OCI-LY3 (cell line): ENCODE data around the gene TMEM88.

ENCODE experiments used
- H2AFZ ChIP-seq: fragments of 200-600, 300-600 bp; shearing (Covaris generic); 2 replicates; pipeline ENCODE4 v1.6.0; 2014; ENCODE audit warnings: antibody characterized with exemption, low read depth, low read length
- H3K27ac ChIP-seq: fragments of 200-600, 300-600 bp; sonication (generic); 2 replicates; pipeline ENCODE4 v1.5.1; 2014; ENCODE audit warnings: mild to moderate bottlenecking, low read length, moderate library complexity, mixed read lengths
- H3K27me3 ChIP-seq: fragments of 200-600, 300-600 bp; sonication (generic); 2 replicates; pipeline ENCODE4 v1.6.1; 2014; ENCODE audit warnings: low read depth, low read length, mixed read lengths
- H3K36me3 ChIP-seq: fragments of 200-600, 300-600 bp; sonication (generic); replicated peaks from 2 replicates; pipeline ENCODE3; 2014; ENCODE audit warnings: low read depth, low read length, mixed read lengths
- H3K4me1 ChIP-seq: fragments of 300-600, 200-600 bp; sonication (generic); 2 replicates; pipeline ENCODE4 v1.6.1; 2014; ENCODE audit warnings: low read length, mixed read lengths
- H3K4me2 ChIP-seq: fragments of 200-600, 300-600 bp; sonication (generic); 2 replicates; pipeline ENCODE4 v1.6.1; 2014; ENCODE audit warnings: low read length, mixed read lengths
- H3K4me3 ChIP-seq: fragments of 300-600, 200-600 bp; sonication (generic); 2 replicates; pipeline ENCODE4 v1.5.1; 2014; ENCODE audit warnings: antibody characterized with exemption, mild to moderate bottlenecking, low read length, moderate library complexity
- H3K79me2 ChIP-seq: fragments of 300-600, 200-600 bp; shearing (Covaris generic); 2 replicates; pipeline ENCODE4 v1.6.1; 2014; ENCODE audit warnings: mild to moderate bottlenecking, low read length, mixed read lengths
- H3K9ac ChIP-seq: fragments of 300-600, 200-600 bp; shearing (Covaris generic); 2 replicates; pipeline ENCODE4 v1.6.0; 2014; ENCODE audit warnings: mild to moderate bottlenecking, low read length, moderate library complexity
- H3K9me3 ChIP-seq: fragments of 200-600, 300-600 bp; shearing (Covaris generic); 2 replicates; pipeline ENCODE4 v1.6.1; 2014; ENCODE audit warnings: low read length, mixed read lengths; ENCODE audit not compliant: insufficient read depth
- H4K20me1 ChIP-seq: fragments of 200-600, 300-600 bp; sonication (generic); 2 replicates; pipeline ENCODE4 v1.6.1; 2016; ENCODE audit warnings: low read length, mixed read lengths; ENCODE audit not compliant: insufficient read depth
- EZH2phosphoT487 ChIP-seq: fragments of 200-600 bp; shearing (Covaris generic); IDR thresholded peaks from 2 replicates; pipeline ENCODE4 v1.6.1; 2018; ENCODE audit warnings: antibody characterized with exemption, mixed run types, low read depth
- TF ChIP-seq, protein P1 (sequence below): fragments of 200-600, 300-600 bp; sonication (generic); IDR thresholded peaks from 2 replicates; pipeline ENCODE4 v1.5.1; 2014; ENCODE audit warnings: antibody characterized with exemption, low read length, low read depth

Gene TMEM88

DNA sequence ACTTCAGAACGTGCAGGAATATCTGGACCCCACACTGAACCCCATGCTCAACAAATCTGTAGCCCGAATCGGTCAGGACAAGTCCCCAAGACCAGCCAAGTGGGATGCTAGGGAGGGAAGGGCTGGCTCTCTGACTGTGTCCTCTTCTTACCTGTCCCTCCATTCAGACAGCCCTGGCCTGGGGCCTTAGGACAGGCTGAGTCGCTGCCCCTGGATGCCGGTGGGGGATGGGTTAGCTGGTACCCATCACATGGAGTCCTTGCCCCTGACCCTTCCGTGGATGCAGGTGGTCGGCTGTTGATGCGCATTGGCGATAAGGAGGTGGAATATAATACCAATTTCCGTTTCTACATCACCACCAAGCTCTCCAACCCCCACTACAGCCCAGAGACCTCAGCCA, 36.8 kb upstream of the TMEM88 start:
- Histone ChIP-seq H3K9me3 (no peaks in the 10 kb centered on the region), H3K27me3 (no peaks in the 10 kb centered on the region), H3K27ac (no peak overlapping the region), H2AFZ (no peak overlapping the region), H3K36me3 (no peaks in the 10 kb centered on the region), H3K4me2 (no peak overlapping the region), H4K20me1 (no peaks in the 10 kb centered on the region), H3K4me3 (no peak overlapping the region), H3K9ac (no peak overlapping the region), H3K79me2 (no peaks in the 10 kb centered on the region), H3K4me1 (no peaks in the 10 kb centered on the region)
- no peak for TF ChIP-seq EZH2phosphoT487
- TF ChIP-seq, protein P1, sequence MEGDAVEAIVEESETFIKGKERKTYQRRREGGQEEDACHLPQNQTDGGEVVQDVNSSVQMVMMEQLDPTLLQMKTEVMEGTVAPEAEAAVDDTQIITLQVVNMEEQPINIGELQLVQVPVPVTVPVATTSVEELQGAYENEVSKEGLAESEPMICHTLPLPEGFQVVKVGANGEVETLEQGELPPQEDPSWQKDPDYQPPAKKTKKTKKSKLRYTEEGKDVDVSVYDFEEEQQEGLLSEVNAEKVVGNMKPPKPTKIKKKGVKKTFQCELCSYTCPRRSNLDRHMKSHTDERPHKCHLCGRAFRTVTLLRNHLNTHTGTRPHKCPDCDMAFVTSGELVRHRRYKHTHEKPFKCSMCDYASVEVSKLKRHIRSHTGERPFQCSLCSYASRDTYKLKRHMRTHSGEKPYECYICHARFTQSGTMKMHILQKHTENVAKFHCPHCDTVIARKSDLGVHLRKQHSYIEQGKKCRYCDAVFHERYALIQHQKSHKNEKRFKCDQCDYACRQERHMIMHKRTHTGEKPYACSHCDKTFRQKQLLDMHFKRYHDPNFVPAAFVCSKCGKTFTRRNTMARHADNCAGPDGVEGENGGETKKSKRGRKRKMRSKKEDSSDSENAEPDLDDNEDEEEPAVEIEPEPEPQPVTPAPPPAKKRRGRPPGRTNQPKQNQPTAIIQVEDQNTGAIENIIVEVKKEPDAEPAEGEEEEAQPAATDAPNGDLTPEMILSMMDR = no peak

DNA sequence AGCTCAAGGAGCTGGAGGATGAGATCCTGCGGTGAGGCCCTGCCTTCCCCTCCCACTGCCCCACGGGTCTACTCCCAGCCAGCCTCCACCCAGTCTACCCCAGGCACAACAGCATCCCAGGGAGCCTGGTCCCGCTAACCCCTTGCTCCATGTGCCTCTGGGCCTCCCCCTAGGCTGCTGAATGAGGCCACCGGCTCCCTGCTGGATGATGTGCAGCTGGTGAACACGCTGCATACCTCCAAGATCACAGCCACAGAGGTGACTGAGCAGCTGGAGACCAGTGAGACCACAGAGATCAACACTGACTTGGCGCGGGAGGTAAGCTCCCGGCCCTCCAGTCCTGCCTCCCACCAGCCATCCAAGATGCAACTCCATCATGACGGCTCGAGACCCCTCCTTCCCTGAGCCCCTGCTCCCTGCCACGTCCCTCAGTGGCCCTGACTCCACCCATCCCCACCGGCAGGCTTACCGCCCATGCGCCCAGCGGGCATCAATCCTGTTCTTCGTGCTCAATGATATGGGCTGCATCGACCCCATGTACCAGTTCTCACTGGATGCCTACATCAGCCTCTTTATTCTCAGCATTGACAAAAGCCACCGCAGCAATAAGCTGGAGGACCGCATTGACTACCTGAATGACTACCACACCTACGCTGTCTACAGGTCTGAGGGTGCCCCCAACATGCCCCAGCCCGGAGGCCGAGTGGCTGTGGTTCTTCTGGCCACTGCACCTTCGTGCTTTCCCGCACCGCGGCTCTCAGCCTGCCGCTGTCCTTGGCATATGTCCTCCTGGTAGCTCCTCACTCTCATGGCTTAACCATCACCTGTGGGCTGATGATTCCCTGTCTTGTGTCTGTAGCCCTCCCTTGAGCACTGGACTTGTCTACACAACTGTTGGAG, 35.9 kb upstream of the TMEM88 start:
- H2AFZ ChIP-seq = no peak overlapping the region
- no peak for TF ChIP-seq EZH2phosphoT487
- TF ChIP-seq, protein P1 = no peak

DNA sequence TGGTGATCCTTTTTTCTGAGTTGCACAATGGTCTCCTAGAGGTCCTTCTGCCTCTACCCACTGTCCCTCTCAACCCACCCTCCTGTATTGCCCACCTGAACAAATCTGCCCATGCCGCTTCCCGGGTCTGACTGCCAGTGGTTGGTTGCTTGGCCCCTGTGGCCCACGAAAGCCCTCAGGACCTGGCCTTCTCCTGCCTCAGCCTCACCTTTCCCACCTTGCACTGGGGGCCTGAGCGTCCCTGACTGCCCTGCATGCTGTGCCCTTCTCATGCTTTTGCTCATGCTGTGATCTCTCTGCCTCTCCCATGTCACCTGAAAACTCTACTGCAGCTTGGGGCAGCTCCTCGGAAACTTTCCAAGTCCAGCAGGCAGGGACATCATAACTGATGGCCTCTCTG, 34.6 kb upstream of the TMEM88 start:
- no peak overlapping the region for H3K4me3 ChIP-seq
- no peaks in the 10 kb centered on the region for H3K79me2 ChIP-seq
- no peaks in the 10 kb centered on the region for H3K9me3 ChIP-seq
- H3K4me2 ChIP-seq = no peak overlapping the region
- H3K9ac ChIP-seq = no peak overlapping the region
- no peaks in the 10 kb centered on the region for H4K20me1 ChIP-seq
- H2AFZ ChIP-seq = no peak overlapping the region
- no peak overlapping the region for H3K27ac ChIP-seq
- no peaks in the 10 kb centered on the region for H3K36me3 ChIP-seq
- H3K4me1 ChIP-seq = no peaks in the 10 kb centered on the region
- H3K27me3 ChIP-seq = no peaks in the 10 kb centered on the region
- TF ChIP-seq, protein P1 = no peak
- no peak for TF ChIP-seq EZH2phosphoT487

More for the DNA sequence above, 35.9 kb upstream of the TMEM88 start:
- Histone ChIP-seq H3K36me3 (no peaks in the 10 kb centered on the region), H4K20me1 (no peaks in the 10 kb centered on the region), H3K4me3 (no peak overlapping the region), H3K27me3 (no peaks in the 10 kb centered on the region), H3K9me3 (no peaks in the 10 kb centered on the region), H3K9ac (no peak overlapping the region), H3K4me2 (no peak overlapping the region), H3K4me1 (no peaks in the 10 kb centered on the region), H3K27ac (no peak overlapping the region), H3K79me2 (no peaks in the 10 kb centered on the region)

DNA sequence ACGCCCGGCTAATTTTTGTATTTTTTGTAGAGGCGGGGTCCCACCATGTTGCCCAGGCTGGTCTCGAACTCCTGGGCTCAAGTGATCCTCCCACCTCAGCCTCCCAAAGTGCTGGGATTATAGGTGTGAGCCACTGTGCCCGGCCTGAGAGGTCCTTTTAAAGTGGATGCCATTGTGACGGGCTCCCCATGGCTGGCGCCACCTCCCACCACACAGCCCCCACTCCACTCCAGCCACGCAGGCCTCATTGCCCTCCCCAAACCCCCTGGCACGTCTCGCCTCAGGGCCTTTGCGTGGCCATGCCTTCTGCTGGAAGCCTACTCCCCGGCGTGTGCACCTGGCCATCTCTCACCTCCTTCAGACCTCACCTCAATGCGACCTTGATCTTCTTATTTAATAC, 32.7 kb upstream of the TMEM88 start:
- Histone ChIP-seq H3K4me3 (no peak overlapping the region), H3K4me2 (no peak overlapping the region), H4K20me1 (no peaks in the 10 kb centered on the region), H3K27ac (no peak overlapping the region), H2AFZ (no peak overlapping the region), H3K4me1 (no peaks in the 10 kb centered on the region), H3K9ac (no peak overlapping the region), H3K36me3 (no peaks in the 10 kb centered on the region), H3K79me2 (no peaks in the 10 kb centered on the region), H3K9me3 (no peaks in the 10 kb centered on the region), H3K27me3 (0 out of 2 replicates have a peak, but pooled peaks cover 3% of the 10 kb centered on the region)
- TF ChIP-seq, protein P1 = no peak
- TF ChIP-seq EZH2phosphoT487 = no peak
